GM21423 (cell line): ENCODE measurements around the gene HHAT.
"Not testable (repeated sequence)": the region's sequence is repeated elsewhere in the genome, so short reads cannot be mapped to it uniquely, and the experiment has no call there.

Source experiments
- ATAC-seq: cut with Tn5 transposase; IDR thresholded peaks from one replicate; pipeline ENCODE4 v1.9.1; 2021; ENCODE audit warnings: mild to moderate bottlenecking, moderate library complexity; ENCODE audit not compliant: unreplicated experiment

Gene HHAT

DNA sequence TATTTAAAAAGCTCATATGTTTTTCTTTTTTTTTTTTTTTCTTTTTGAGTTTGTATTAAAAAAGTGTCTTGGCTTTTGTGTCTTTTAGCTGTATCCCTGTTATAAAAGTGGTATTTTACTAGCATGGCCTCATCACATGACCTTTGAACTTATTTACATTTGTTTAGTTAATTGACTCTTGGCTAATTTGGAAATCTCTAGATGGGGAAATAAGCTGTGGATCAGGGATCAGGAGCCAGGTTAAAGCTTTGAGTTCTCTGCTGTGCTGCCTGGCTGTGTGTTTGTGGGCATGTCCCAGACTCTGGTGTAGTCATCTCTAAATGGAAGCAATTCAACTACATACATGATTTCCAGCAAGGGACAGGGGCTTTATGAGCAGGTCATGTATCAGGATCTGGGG lies 56.5 kb downstream of the HHAT start:
- ATAC-seq = no peak

DNA sequence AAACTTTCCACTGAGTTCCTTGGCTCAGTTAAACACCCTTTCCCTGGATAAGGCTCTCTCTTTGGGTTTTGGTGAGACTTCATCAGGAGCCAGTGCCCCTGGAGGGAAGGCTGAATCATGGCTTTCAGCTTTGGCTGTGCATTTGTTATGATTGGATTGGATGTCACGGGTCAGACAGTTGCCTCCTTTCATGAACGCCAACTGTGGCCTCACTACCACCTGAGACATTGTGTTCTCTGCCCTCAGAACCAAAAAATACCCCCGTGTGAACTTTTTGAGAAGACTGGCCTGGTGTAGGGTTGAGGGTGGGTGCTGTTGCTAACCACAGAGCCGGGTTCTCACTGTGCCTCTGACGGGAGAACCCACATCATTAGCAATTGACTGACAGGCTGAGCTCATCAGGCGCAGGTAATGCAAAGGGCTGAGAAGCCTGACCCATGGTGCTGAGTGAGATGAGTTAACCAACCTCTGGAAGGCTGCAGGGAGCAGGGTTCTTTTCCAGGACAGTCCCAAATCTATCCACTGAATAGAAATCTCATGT lies 65.6 kb downstream of the HHAT start:
- ATAC-seq = no peak

DNA sequence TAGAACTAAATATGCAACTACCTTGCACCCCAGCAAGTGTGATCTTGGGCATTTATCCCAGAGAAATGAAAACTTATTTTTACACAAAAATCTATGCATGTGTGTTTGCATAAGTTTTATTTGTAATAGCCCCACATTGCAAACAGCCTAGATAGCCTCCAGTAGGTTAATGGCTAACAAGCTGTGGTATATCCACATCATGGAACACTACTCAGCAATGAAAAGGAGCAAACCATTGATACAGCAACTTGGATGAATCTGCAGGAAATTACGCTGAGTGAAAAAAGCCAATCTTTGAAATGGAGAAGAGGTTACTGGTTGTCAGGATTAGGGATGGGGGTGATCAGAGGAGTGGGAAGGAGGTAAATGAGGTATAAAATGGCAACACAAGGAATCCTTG lies 67.8 kb downstream of the HHAT start:
- ATAC-seq = no peak

DNA sequence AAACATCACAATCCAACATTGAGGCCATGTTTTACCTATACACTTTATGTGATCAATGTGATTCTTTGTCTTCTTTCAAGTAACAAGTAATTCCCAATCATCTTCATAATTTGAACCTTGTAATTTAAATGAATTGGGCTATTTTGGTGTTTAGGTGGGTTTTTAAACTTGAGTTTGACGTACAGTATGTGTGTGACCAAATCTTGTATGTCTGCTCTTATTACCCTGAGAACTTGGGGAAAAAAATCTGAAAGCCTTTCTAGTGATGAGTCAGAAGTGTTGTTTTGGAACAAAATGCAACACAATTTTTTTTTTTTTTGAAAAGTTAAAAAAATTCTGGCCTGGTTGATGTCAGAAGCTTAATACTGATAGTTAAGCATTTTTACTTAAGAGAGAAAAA lies 68.5 kb downstream of the HHAT start:
- ATAC-seq = no peak

DNA sequence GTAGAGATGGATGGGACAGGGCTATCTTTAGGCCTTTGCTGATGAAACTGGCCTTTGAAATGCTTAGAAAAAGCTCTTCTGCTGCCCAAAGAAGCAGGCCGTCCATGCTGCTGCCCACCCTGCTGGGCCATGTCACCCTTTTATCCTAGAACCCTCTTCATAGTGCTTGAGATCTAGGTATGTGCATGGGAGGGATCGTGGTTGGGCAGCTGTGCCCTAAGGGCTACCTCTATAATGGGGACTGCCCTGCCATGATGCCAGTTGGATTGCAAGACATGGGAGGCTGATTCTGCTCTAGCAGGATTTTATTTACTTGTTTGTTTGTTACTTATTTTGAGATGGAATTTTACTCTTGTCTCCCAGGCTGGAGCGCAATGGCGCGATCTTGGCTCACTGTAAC lies 69.0 kb downstream of the HHAT start:
- ATAC-seq = no peak

DNA sequence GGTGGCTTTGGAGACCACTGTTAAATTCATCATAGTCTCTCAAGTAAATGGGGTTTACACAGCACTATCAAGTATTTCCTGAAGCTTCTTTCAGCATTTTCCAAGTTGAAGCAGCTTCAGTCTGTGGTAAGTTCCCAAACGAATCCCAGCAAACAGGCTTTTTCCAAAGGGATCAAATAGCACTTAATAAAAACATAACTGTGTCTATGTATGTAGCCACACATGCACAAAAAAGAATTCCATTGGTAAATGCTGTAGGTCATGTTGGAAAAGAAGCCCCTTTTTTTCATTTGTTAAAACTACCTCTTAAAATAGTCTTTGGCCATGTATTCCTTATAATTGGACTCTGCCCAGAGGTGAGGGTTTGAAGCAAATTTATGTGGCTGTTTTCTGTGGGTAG lies 69.8 kb downstream of the HHAT start:
- ATAC-seq = no peak

DNA sequence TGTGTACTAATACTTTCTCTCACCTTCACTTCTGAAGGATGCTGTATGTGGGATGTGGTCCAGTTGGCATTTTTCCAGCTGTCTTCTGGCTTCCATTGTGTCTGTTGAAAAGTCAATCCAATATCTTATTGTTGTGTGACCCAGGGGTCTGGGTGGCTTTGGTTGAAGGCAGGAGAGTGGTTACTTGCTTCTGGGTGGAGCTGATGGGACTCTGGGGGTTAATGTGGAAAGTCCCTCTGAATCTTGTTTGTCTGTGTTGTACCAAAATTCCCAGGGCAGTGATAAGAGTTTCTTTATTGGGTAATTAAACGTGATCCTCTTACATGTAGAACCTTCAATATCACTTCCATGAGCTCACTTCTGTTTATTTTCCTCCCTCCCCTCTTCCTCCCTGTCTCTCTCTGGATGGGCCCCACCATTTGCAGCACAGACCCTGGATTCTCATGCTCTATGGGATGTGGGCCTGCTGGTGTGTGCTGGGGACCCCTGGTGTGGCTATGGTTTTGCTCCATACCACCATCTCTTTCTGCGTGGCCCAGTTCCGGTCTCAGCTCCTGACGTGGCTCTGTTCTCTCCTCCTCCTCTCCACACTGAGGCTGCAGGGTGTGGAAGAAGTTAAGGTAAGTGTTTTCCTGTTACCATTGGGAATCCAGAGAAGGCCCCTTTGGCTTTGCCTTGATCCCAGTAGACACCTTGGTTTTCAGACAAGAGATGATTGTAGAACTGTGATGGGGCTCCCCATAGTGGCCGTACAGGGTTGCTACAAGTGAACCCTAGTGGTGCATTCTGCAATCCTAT lies 71.5 kb downstream of the HHAT start:
- peak; percentile 87 for ATAC-seq

DNA sequence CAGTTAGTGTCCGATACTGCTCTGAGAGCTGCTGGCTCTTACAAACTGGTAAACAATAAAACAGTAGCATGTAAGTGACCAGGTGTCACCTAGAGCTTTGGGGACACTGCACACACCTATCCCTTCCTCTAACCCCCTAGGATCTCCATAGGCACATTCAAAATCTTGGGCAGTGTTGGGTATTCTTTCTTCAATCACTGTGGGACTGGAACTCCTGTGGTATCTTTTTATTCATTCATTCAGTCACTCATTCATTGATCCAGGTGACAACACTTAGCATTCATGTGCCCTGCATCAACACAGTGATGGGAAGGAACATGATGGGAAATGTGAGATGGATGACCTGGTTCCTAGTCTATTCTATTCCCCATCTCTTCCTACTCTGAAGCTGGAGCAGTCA lies 73.9 kb downstream of the HHAT start:
- no peak for ATAC-seq

DNA sequence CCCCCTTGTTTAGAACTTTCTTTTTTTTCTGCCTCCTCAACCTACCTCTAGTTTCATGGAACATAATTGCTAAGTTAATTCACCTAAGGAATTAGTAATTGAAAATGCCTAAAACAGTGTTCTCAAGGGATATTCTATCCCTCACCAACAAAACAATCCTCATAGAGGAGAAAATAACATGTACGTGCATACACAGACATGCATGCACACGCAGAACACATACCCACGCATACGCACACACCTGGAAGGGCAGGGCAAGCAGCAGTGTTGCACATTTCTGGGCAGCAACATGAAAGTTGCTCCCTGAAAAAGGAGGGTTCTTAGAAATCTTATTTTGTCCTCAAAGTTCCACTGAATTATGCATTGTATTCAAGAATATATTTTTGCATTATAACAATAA lies 76.6 kb downstream of the HHAT start:
- no peak for ATAC-seq

DNA sequence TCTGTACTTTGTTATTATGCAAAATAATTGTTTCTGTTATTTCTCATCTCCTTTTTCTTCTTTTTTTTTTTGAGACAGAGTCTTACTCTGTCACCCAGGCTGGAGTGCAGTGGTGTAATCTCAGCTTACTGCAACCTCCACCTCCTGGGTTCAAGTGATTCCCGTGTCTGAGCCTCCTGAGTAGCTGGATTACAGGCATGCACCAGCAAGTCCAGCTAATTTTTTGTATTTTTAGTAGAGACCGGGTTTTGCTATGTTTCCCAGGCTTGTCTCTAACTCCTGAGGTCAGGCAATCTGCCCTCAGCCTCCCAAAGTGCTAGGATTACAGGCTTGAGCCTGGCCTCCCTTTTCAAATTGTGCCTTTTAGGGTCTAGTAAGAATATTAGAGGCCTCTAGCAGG lies 77.6 kb downstream of the HHAT start:
- not testable (repeated sequence) for ATAC-seq

DNA sequence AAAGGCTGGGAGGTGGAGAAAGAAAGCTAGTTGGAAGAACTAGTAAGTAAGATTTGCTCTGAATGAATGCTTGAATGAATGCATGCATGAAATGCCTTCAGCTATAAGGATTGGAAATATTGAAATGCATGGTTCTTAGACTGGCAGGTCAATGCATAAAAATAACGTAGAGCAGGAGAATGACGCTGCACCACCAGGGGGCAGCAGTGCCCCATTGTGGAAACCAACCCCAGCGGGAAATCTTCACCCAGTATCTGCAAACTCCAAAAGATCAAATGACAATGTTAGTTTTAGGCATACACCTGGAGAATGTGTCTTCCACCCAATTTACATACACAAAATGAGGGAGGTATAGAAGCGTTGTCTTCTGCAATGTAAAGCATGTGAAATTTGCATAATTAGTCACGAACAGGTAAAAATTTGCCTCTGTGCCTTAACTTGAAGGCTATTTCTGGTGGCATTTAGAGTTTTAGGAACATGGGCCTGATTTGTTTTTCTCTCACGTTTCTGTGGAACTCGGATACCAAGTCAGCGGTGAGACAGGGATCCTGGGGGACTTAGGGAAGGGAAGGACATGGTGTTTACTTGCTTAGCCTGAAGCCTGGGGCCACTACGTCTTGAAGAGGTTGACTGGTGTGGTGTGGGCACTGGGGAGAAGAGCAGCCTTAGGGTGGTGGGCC lies 78.6 kb downstream of the HHAT start:
- peak; percentile 68 for ATAC-seq

DNA sequence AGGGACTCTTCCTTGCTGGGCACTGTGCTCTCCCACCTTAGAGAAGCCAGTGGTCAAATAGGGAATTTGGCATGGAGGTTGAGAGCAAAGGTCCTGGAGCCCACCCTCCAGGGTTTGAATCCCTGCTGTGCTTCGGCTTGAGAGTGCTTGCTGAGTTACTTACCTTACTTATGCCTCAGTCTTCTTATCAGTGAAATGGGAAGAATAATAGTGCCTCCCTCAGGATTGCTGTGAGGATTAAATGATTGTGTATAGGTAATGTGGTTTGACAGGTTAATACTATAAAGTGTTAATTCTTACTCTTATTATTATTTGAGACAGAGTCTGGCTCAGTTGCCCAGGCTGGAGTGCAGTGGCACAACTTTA lies 79.2 kb downstream of the HHAT start:
- no peak for ATAC-seq

DNA sequence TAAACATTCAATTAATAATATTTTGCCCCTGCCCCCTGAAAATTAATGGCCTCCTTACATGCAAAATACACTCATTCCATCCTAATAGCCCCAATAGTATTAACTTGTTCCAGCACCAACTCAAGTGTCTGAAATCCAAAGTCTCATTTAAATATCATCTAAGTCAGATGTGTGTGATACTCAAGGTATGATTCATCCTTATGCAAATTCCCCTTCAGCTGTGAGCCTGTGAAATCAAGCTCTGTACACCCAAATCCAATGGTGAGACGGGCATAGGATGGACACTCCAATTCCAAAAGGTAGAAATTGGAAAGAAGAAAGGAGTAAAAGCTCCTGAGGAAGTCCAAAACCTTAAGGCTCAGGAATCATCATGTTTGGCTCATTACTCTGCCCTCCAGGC lies 83.5 kb downstream of the HHAT start:
- ATAC-seq = no peak

DNA sequence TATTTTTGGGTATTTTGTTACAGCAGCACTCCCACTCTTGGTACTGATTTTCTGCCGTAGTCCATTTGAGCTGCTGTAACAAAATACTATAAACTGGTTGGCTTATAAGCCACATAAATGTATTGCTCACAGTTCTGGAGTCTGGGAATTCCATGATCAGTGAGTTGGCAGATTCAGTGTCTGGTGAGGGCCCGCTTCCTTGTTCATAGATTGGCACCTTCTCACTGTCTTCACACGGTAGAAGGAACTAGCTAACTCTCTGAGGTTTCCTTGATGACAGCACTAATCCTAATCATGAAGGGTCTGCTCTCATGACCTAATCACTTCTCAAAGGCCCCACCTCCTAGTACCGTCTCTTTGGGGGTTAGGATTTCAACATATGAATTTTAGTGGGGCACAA lies 85.2 kb downstream of the HHAT start:
- ATAC-seq = no peak

DNA sequence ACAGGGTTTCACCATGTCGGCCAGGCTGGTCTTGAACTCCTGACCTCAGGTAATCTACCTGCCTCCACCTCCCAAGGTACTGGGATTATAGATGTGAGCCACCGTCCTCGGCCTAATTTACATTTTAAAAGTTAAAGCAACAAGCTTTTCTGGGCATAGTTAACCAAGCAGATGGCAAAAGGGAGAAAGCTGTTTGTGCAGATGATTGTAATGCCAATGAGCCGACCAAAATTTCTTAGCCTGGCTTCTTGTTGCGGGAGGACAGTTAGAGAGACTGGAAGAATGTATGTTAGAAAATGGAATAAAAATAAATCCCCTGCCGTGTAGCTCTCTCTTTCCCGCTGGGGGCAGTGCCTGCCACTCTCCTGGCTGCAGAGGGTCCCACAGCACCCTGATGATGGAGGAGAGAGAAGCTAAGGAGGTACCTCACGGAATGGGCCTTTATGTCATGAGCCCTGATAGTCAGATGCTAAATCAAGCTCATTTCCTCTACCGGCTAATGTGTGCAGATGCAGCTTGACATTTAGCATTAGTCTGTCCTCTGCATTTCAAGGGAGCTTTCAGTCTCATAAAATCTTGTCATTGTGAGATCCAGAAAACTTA lies 87.2 kb downstream of the HHAT start:
- no peak for ATAC-seq

DNA sequence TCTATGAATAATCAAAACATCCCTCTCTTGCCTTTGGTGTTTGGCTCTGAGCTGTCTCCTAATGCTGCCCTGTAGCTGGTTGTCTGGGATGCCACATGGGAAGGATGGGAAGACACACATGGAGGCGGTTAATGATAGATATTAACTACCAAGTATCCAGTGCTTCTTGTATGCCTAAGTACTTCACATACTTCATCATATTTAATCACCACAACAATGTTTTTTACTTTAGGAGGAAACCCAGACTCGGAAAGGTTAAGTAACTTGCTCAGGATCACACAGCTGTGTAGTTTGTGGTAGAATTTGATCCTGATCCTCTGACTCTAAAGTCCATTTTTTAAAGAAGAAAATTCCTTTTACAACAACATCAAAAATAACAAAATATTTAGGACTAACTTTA lies 88.0 kb downstream of the HHAT start:
- no peak for ATAC-seq

DNA sequence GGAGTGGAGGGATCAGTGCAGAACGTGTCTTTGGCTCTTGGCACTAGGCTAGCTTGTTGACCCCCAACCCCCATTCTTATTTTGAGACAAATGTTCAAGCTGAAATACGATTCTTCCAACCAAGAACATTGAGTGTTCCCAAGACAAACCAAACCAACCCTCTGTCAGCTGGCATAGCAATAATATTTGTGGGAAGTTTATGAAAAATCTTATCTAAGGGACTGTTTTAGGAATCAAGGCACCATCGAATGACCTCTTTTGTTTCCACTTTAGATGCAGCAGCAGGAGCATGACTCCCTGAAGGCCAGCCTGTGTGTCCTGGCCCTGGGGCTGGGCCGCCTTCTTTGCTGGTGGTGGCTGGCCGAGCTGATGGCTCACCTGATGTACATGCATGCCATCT lies 89.2 kb downstream of the HHAT start:
- no peak for ATAC-seq

DNA sequence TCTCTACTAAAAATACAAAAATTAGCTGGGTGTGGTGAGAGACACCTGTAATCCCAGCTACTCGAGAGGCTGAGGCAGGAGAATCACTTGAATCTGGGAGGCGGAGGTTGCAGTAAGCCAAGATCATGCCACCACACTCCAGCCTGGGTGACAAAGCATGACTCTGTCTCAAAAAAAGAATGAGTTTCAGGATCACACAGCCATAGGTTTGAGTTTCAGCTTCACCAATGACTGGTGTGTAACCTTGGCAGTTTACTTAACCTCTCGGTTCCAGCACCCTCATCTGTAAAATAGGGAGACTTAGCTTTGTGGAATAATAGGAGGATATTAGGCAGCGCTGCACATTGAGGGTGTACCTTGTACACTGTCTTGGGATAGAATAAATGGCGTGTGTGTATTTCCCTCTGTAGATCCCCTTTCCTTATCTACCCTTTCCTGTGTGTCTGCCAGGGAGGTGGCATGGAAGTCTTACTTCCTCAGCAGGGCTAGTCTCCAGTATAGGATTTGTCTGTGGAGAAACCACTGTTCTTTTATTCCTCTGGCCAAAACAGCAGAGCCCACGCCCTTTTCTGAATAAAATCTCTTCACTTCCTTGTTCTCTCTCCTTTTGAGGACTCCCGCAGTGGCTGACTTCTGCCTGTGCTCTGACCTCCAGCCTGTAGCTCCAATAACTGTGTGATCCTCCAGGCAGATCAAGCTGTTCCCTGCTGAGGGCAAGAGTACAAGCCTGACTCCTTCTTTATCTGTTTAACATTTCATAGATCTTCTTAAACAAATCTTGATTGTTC lies 90.4 kb downstream of the HHAT start:
- no peak for ATAC-seq

DNA sequence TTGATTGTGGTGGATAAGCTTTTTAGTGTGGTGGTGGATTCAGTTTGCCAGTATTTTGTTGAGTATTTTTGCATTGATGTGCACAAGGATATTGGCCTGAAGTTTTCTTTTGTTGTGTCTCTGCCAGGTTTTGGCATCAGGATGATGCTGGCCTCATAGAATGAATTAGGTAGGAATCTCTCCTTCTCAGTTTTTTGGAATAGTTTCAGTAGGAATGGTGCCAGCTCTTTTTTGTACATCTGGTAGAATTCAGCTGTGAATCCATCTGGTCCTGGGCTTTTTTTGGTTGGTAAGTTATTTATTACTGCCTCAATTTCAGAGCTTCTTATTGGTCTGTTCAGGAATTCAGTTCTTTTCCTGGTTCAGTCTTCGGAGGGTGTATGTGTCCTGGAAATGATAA lies 98.0 kb downstream of the HHAT start:
- ATAC-seq = not testable (repeated sequence)

DNA sequence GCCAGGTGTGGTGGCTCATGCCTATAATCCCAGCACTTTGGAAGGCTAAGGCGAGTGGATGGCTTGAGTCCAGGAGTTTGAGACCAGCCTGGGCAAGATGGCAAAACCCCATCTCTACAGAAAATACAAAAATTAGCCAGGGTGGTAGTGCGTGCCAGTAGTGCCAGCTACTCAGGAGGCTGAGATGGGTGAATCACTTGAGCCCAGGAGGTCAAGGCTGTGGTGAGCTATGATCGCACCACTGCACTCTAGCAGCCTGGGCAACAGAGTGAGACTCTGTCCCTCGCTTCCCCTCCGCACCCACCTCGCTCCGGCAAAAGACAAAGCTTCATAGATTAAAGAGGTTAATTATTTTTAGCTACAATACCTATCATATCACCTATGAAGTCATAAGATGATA lies 100.0 kb downstream of the HHAT start:
- ATAC-seq = no peak

DNA sequence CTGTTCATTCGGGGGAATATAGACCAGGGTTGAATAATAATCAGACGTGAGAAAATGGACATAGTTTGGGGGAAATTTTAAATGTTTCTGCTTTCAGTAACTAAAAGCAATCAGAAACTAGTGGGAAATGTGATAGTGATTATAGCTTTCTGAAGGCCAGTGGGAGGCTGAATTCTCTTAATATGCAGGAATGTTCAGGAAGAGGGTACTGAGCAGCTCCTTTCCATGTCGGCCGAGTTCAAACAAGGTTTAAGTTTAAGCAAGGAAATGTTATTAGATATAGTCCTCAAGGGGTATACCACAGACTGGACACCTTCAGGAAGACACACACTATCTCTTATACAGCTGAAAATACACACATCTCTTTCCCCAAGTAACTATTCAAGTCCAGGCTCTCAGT lies 105.5 kb downstream of the HHAT start:
- no peak for ATAC-seq
